ENCODE results near the gene OBI1.

OBI1 gene

DNA sequence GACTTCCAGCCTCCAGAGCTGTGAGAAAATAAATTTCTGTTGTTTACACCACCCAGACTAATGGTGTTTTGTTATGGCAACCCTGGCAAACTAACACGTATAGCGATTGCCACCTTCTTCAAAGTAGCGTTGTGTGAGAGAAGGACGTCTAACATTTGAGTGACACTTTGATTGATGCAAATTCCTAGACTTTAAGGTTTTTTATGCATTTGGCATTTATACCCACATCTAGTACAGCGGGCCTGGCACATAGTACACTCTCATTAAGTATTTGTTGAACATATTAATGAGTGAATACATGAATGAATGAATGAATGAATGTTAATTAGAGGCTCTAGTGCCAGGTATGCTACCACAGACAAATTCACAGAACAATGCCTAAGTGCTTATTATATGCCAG, 92.3 kb downstream of the OBI1 start:
- DNase-seq: no peak
